ENCODE results near the gene DIDO1. TPM values are rescaled to one million over a fixed set of nuclear protein-coding genes. Genes with fewer than 3 reads are reported as not detected.

The DIDO1 gene
- total and polyA plus RNA-seq, 9 of the 15 experiments (the other 6 are each of a cell fraction or from before 2014, with no cell fraction given): 4.4 to 46.8 (median 31.2) TPM

DNA sequence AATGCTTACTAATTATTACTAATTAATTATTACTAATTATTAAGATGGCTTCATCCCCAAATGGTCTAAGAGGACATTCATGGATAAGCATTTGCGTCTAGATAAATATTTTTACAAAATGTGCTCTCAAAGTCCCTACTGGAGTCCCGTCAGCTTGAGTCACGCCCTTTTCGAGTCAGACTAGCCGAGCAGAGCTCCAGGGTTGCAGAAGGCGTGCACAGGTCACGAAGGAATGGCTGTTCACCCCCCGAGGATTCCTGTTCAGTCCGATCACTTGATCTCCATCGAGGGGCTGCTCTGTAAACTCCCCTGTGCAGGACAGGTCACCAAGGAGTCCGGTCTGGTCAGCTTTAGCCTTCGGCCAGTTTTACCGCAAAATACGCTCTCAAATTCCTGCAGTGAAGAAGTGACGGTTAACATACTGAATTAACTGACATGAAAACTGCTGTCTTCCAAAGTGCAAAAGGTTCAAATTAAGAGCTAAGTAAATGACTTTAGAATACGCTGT is 84.5 kb downstream of the DIDO1 start:
- ATAC-seq (no peak), DNase-seq (ENCODE audit: extremely low read depth in 1 of 4, low spot score in 3 of 4) (no peak), FAIRE-seq (no peak)
- Histone ChIP-seq H3K9me3 (replicated peaks; ENCODE audit: control insufficient read depth, insufficient read depth, low read depth, low read length) (no peaks in the 10 kb centered on the region), H3K79me2 (ENCODE audit: control insufficient read depth, insufficient read depth, low read length) (no peaks in the 10 kb centered on the region), H3K36me3 (ENCODE audit: control insufficient read depth, insufficient read depth, low read length) (peaks cover 15% of the 10 kb centered on the region; the same call in 2 of the 3 replicates), H3K9ac (ENCODE audit: insufficient read depth in 1 of 2, low read depth in 2 of 2, low read length in 2 of 2) (no peak overlapping the region), H2AFZ (ENCODE audit: low read depth, low read length) (no peak overlapping the region), H3K4me1 (replicated peaks in 1 of 2; ENCODE audit: control insufficient read depth in 2 of 2, insufficient read depth in 2 of 2, low read length in 2 of 2) (peaks cover 6 to 23% of the 10 kb centered on the region in 2 experiments; a peak in 4 of 5 replicates), H3K27me3 (ENCODE audit: control insufficient read depth in 2 of 2, insufficient read depth in 2 of 2, low read length in 2 of 2) (no peaks in the 10 kb centered on the region), H4K20me1 (replicated peaks; ENCODE audit: control insufficient read depth, insufficient read depth, low read length) (no peaks in the 10 kb centered on the region), H3K9me1 (ENCODE audit: control insufficient read depth, insufficient read depth, low read length) (no peaks in the 10 kb centered on the region), H3K4me3 (no peak overlapping the region), H3K4me2 (ENCODE audit: insufficient read depth, low read length) (no peak overlapping the region), H3K27ac (ENCODE audit: extremely low read depth, low read depth, low read length) (no peak overlapping the region)
- ChIA-PET POLR2A (interaction anchor here (0.6 to 1.2 kb wide), 3 partner anchors 17 to 232 kb away, joined by 3 to 4 read pairs (median 3); no protein-coding TSS in a partner anchor), CTCF (ENCODE audit: low intra/inter-chr PET ratio) (no interaction called here)
- intact Hi-C loops (cut with micrococcal nuclease): no loop called here
- BruUV-seq (replicated peaks): no TSS peak
- WGBS (ENCODE audit: insufficient coverage, low coverage, missing lambda C conversion rate): 83% methylated on average over 16 of the region's 16 CpGs
- in situ Hi-C loops (cut with MboI): no loop called here
- TF ChIP-seq, protein P1, sequence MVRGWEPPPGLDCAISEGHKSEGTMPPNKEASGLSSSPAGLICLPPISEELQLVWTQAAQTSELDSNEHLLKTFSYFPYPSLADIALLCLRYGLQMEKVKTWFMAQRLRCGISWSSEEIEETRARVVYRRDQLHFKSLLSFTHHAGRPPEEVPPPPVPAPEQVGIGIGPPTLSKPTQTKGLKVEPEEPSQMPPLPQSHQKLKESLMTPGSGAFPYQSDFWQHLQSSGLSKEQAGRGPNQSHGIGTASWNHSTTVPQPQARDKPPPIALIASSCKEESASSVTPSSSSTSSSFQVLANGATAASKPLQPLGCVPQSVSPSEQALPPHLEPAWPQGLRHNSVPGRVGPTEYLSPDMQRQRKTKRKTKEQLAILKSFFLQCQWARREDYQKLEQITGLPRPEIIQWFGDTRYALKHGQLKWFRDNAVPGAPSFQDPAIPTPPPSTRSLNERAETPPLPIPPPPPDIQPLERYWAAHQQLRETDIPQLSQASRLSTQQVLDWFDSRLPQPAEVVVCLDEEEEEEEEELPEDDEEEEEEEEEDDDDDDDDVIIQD (CRISPR knock-in tag; IDR thresholded peaks at IDR 0.05): no peak
- no peak for TF ChIP-seq KAT8 (IDR thresholded peaks at IDR 0.05; ENCODE audit: low read depth)
- no peak for TF ChIP-seq ZNF239 (CRISPR knock-in tag; IDR thresholded peaks at IDR 0.05)
- no peak for TF ChIP-seq ZNF253 (CRISPR knock-in tag; conservative IDR thresholded peaks at IDR 0.05)
- no peak for TF ChIP-seq KAT7 (CRISPR knock-in tag; IDR thresholded peaks at IDR 0.05; ENCODE audit: borderline replicate concordance)
- no peak for TF ChIP-seq ZNF165 (CRISPR knock-in tag; IDR thresholded peaks at IDR 0.05; ENCODE audit: borderline replicate concordance)
- TF ChIP-seq, protein P2, sequence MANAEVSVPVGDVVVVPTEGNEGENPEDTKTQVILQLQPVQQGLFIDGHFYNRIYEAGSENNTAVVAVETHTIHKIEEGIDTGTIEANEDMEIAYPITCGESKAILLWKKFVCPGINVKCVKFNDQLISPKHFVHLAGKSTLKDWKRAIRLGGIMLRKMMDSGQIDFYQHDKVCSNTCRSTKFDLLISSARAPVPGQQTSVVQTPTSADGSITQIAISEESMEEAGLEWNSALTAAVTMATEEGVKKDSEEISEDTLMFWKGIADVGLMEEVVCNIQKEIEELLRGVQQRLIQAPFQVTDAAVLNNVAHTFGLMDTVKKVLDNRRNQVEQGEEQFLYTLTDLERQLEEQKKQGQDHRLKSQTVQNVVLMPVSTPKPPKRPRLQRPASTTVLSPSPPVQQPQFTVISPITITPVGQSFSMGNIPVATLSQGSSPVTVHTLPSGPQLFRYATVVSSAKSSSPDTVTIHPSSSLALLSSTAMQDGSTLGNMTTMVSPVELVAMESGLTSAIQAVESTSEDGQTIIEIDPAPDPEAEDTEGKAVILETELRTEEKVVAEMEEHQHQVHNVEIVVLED (CRISPR knock-in tag; IDR thresholded peaks at IDR 0.05): no peak
- no peak for TF ChIP-seq ETV6 (IDR thresholded peaks at IDR 0.05; ENCODE audit: borderline replicate concordance in 1 of 2, low read depth in 2 of 2, low read length in 1 of 2)
- no peak for TF ChIP-seq ETV6 (CRISPR knock-in tag; IDR thresholded peaks at IDR 0.05; ENCODE audit: borderline replicate concordance)
- TF ChIP-seq HCFC1 (IDR thresholded peaks at IDR 0.05; ENCODE audit: low read depth, low read length): no peak
- TF ChIP-seq ZFP30 (CRISPR knock-in tag; IDR thresholded peaks at IDR 0.05; ENCODE audit: borderline replicate concordance): no peak
- no peak for TF ChIP-seq SUPT5H (IDR thresholded peaks at IDR 0.05)
- TF ChIP-seq, protein P3, sequence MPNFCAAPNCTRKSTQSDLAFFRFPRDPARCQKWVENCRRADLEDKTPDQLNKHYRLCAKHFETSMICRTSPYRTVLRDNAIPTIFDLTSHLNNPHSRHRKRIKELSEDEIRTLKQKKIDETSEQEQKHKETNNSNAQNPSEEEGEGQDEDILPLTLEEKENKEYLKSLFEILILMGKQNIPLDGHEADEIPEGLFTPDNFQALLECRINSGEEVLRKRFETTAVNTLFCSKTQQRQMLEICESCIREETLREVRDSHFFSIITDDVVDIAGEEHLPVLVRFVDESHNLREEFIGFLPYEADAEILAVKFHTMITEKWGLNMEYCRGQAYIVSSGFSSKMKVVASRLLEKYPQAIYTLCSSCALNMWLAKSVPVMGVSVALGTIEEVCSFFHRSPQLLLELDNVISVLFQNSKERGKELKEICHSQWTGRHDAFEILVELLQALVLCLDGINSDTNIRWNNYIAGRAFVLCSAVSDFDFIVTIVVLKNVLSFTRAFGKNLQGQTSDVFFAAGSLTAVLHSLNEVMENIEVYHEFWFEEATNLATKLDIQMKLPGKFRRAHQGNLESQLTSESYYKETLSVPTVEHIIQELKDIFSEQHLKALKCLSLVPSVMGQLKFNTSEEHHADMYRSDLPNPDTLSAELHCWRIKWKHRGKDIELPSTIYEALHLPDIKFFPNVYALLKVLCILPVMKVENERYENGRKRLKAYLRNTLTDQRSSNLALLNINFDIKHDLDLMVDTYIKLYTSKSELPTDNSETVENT (CRISPR knock-in tag; IDR thresholded peaks at IDR 0.05): no peak
- TF ChIP-seq NUFIP1 (IDR thresholded peaks at IDR 0.05; ENCODE audit: partially characterized antibody): no peak
- TF ChIP-seq, protein P4, sequence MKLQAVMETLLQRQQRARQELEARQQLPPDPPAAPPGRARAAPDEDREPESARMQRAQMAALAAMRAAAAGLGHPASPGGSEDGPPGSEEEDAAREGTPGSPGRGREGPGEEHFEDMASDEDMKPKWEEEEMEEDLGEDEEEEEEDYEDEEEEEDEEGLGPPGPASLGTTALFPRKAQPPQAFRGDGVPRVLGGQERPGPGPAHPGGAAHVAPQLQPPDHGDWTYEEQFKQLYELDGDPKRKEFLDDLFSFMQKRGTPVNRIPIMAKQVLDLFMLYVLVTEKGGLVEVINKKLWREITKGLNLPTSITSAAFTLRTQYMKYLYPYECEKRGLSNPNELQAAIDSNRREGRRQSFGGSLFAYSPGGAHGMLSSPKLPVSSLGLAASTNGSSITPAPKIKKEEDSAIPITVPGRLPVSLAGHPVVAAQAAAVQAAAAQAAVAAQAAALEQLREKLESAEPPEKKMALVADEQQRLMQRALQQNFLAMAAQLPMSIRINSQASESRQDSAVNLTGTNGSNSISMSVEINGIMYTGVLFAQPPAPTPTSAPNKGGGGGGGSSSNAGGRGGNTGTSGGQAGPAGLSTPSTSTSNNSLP (IDR thresholded peaks at IDR 0.05; ENCODE audit: borderline replicate concordance, low read depth, low read length): no peak

All from K562 (cell line).